Endometrial microvascular endothelial cells (primary cell): ENCODE data around the gene RIPPLY2. TPM values are rescaled to one million over a fixed set of nuclear protein-coding genes. Genes with fewer than 3 reads are reported as not detected.
"Not testable (repeated sequence)": the region's sequence is repeated elsewhere in the genome, so short reads cannot be mapped to it uniquely, and the experiment has no call there.

Experiments used
- in situ Hi-C: cut with HindIII; loops from 2 replicates; pipeline ENCODE4 v1.10.0; 2017; ENCODE audit warnings: low sequenced_read_pairs, low pct_unique_long_range_greater_than_20kb; ENCODE audit errors: inconsistent ontology term
- total RNA-seq: library from RNA; depleted of rRNA; stranded (reverse); fragments of >200 nt; gene quantifications from one replicate; pipeline ENCODE4 v1.2.3, GENCODE V29; 2015; ENCODE audit errors: inconsistent ontology term

Gene RIPPLY2
- total RNA-seq, 1 donor from 2014 or later, result not detected

DNA sequence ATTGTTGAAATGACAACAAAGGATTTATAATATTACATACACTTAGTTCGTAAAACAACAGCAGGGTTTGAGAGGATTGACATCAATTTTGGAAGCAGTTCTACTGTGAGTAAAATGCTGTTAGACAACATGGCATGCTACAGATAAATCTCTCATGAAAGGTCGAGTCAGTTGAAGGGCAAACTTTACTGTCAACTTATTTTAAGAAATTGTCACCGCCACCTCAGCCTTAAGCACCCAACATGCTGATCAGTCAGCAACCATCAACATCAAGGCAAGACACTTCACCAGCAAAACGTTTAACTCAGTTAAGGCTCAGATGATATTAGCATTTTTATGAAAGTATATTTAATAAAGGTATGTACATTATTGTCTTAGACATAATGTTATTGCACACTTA is 37.4 kb downstream of the RIPPLY2 start:
- in situ Hi-C loops, result no loop called here

DNA sequence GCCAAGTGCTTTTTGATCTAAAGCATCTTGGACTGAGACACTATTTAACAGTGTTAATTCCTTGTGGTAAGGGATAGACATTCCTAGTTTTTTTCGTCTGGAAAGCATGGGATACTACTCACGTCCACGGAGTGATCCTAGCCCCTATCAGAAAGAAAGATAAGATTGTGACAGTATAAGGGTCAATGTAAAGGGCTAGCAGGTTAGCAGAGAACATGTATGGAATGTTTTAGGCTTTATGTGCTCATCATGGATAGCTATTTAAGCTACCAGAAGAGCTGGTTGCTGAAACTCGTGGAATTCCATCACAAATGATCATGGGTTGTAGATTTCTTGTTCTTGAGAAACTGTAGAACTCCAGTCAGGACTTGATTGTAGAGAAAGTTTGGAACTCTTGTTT is 38.4 kb downstream of the RIPPLY2 start:
- in situ Hi-C loops, result no loop called here

DNA sequence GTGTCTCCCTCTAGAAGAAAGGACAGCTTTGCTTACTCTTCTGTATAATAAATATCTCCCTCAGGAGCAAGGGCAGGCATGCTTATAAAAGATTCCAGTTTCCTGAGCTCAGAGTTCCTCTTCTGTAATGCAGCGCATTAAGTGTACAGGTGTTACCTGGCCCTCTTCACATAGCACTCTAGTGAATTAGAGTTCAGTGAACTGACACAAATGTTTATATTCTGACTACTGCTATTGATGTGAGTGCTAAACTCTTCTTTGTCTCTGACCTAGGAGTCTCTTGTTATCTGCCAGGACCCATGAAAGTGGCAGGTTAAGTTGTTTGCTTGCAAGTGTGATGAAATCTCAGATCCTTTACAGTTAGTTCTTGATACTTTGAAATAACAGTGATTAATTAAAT is 39.9 kb downstream of the RIPPLY2 start:
- in situ Hi-C loops, result no loop called here

GRCh38 chr6:83897094-83897493 is 43.9 kb downstream of the RIPPLY2 start:
- in situ Hi-C loops, result not testable (repeated sequence)

GRCh38 chr6:83901624-83902023 is 48.5 kb downstream of the RIPPLY2 start:
- in situ Hi-C loops, result no loop called here

DNA sequence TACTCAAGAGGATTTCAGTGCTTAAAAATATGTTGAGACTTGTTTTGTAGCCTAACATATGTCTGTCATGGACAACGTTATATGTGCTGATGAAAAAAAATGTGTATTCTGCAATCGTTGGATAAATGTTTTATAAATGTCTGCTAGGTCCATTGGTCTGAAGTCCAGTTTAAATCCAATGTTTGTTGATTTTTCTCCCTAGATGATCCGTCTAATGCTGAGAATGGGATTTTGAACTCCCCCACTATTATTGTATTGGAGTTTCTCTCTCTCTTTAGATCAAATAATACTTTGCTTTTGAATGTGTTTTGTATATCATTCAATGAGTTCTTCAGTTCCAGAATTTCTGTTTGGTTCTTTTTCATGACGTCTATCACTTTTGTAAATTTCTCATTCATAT is 51.2 kb downstream of the RIPPLY2 start:
- in situ Hi-C loops, result no loop called here

DNA sequence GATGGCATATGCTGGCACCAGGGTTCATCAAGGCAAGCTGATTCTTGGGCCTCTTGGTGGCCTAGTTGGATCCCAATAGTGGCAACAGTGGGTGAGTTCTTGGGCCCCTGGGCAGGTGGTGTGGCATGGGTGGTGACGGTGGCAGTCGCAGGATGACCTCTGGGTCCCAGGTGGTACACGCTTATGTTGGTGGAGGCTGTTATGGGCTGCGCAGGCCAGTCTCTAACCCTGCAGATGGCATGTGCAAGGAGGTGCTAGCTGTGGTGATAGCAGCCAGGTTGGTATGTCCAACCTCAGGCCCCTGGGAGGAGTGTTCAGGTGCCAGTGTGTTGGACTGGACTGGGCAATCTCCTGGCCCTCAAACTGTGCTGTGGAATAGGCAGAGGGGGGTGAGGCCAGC is 52.5 kb downstream of the RIPPLY2 start:
- in situ Hi-C loops, result no loop called here

Other genes starting within 250 kb of the RIPPLY2 start
- gene SNAP91, start 144.3 kb upstream of the RIPPLY2 start, total RNA-seq, result not detected
- gene CYB5R4, start 6.3 kb downstream of the RIPPLY2 start, total RNA-seq, result 12.9 TPM
- gene MRAP2, start 180.4 kb downstream of the RIPPLY2 start, total RNA-seq, result not detected